HG03025 (cell line): ENCODE results near the gene MARCHF5.
A peak's percentile ranks its signal among the peaks of the same experiment; 100 is the strongest.

Experiments used
- ATAC-seq: cut with Tn5 transposase; IDR thresholded peaks from one replicate; pipeline ENCODE4 v1.9.1; 2021; ENCODE audit warnings: mild to moderate bottlenecking, moderate library complexity; ENCODE audit not compliant: unreplicated experiment, low FRiP score

The MARCHF5 gene

GRCh38 chr10:92290837-92291615, at the start of gene MARCHF5, which contains the start of gene CPEB3:
MARCHF5 (plus strand) TSS chr10:92291167; CDS start chr10:92291495, 328 bp downstream.
CPEB3 (minus strand) TSS chr10:92291078; CDS start chr10:92240350, 50,728 bp downstream.
- ATAC-seq, result peak; percentile 97

GRCh38 chr10:92241501-92241900, 49.5 kb upstream of the MARCHF5 start:
- ATAC-seq, result no peak

GRCh38 chr10:92242380-92242779, 48.6 kb upstream of the MARCHF5 start:
- no peak for ATAC-seq

GRCh38 chr10:92242910-92243671, 47.9 kb upstream of the MARCHF5 start:
- ATAC-seq, result no peak

- no peak for ATAC-seq
These were observed 46.2 kb upstream of the MARCHF5 start for GRCh38 chr10:92244796-92245195.

GRCh38 chr10:92248566-92248965, 42.4 kb upstream of the MARCHF5 start:
- ATAC-seq, result no peak

- no peak for ATAC-seq
These were observed 27.6 kb upstream of the MARCHF5 start for GRCh38 chr10:92263396-92263795.

GRCh38 chr10:92264249-92264648, 26.7 kb upstream of the MARCHF5 start:
- ATAC-seq, result no peak

GRCh38 chr10:92265687-92266258, 25.2 kb upstream of the MARCHF5 start:
- no peak for ATAC-seq

- ATAC-seq, result no peak
These were observed 23.6 kb upstream of the MARCHF5 start for GRCh38 chr10:92267343-92267742.

- ATAC-seq, result no peak
These were observed 22.2 kb upstream of the MARCHF5 start for GRCh38 chr10:92268748-92269147.

GRCh38 chr10:92274071-92274470, 16.9 kb upstream of the MARCHF5 start:
- ATAC-seq, result no peak

GRCh38 chr10:92278996-92279696, 11.8 kb upstream of the MARCHF5 start:
- ATAC-seq, result no peak

GRCh38 chr10:92284112-92284704, 6.8 kb upstream of the MARCHF5 start:
- no peak for ATAC-seq

GRCh38 chr10:92290076-92290836, 711 bp upstream of the MARCHF5 start:
- ATAC-seq, result peak; percentile 17

- peak; percentile 2 for ATAC-seq
These were observed 574 bp downstream of the MARCHF5 start for GRCh38 chr10:92291616-92291865.

- no peak for ATAC-seq
These were observed 1.2 kb downstream of the MARCHF5 start for GRCh38 chr10:92291921-92292845.

GRCh38 chr10:92298487-92298886, 7.5 kb downstream of the MARCHF5 start:
- no peak for ATAC-seq

- no peak for ATAC-seq
These were observed 12.1 kb downstream of the MARCHF5 start for GRCh38 chr10:92303096-92303495.
